GM23338 (cell line): ENCODE measurements around the gene MRPL20. TPM values are rescaled to one million over a fixed set of nuclear protein-coding genes. Genes with fewer than 3 reads are reported as not detected.

Experiments used
- ATAC-seq: fragments of 200-7000 bp; cut with Tn5 transposase; 3 replicates; pipeline ENCODE4 v1.9.1; 2020
- DNase-seq: peaks from one replicate; pipeline ENCODE4 v3.0.0-alpha.2; 2015; ENCODE audit warnings: low spot score
- H2AFZ ChIP-seq: fragments of 200-600 bp; sonication (generic); 2 replicates; pipeline ENCODE4 v1.8.0; 2016; ENCODE audit warnings: antibody characterized with exemption, mild to moderate bottlenecking, moderate library complexity
- H3F3A ChIP-seq: fragments of 200-600 bp; sonication (generic); replicated peaks from 2 replicates; pipeline ENCODE4 v1.8.0; 2017; ENCODE audit warnings: antibody characterized with exemption, mixed run types, low read depth
- H3K27ac ChIP-seq: fragments of 200-600 bp; sonication (generic); 2 replicates; pipeline ENCODE4 v1.6.1; 2016; ENCODE audit warnings: low read depth
- H3K27me3 ChIP-seq: fragments of 200-600 bp; sonication (generic); 2 replicates; pipeline ENCODE4 v1.8.0; 2016; ENCODE audit warnings: mild to moderate bottlenecking, mixed run types, moderate library complexity; ENCODE audit not compliant: insufficient read depth
- H3K36me3 ChIP-seq: fragments of 200-600 bp; sonication (generic); 2 replicates; pipeline ENCODE4 v1.8.0; 2016; ENCODE audit warnings: mild to moderate bottlenecking; ENCODE audit not compliant: insufficient read depth
- H3K4me1 ChIP-seq: fragments of 200-600 bp; sonication (generic); 2 replicates; pipeline ENCODE4 v1.8.0; 2016; ENCODE audit warnings: mild to moderate bottlenecking, moderate library complexity; ENCODE audit not compliant: insufficient read depth
- H3K4me2 ChIP-seq: fragments of 200-600 bp; sonication (generic); 2 replicates; pipeline ENCODE4 v1.7.1; 2017; ENCODE audit warnings: mixed run types
- H3K4me3 ChIP-seq: fragments of 200-600 bp; sonication (generic); 2 replicates; pipeline ENCODE4 v1.6.1; 2016; ENCODE audit warnings: mixed run types
- H3K79me2 ChIP-seq: fragments of 200-600 bp; sonication (generic); replicated peaks from 2 replicates; pipeline ENCODE4 v1.8.0; 2017; ENCODE audit warnings: mild to moderate bottlenecking; ENCODE audit not compliant: insufficient read depth
- H3K9me2 ChIP-seq: fragments of 200-600 bp; sonication (generic); 2 replicates; pipeline ENCODE4 v1.8.0; 2017; ENCODE audit not compliant: insufficient read depth
- H4K20me1 ChIP-seq: fragments of 200-600 bp; sonication (generic); replicated peaks from 2 replicates; pipeline ENCODE4 v1.8.0; 2017; ENCODE audit warnings: mild to moderate bottlenecking; ENCODE audit not compliant: insufficient read depth
- H3K27ac Mint-ChIP-seq: 2 replicates; pipeline ENCODE4 v1.8.0; 2020; ENCODE audit warnings: inconsistent platforms, mild to moderate bottlenecking, moderate library complexity, mixed read lengths
- H3K27me3 Mint-ChIP-seq: 3 replicates; pipeline ENCODE4 v1.8.0; 2022; ENCODE audit warnings: low read depth, mild to moderate bottlenecking, moderate library complexity, mixed read lengths, inconsistent platforms; ENCODE audit not compliant: insufficient read depth, poor library complexity
- H3K36me3 Mint-ChIP-seq: 3 replicates; pipeline ENCODE4 v1.8.0; 2021; ENCODE audit warnings: low read depth, mild to moderate bottlenecking, inconsistent platforms, moderate library complexity, mixed read lengths
- H3K4me1 Mint-ChIP-seq: 3 replicates; pipeline ENCODE4 v1.8.0; 2020; ENCODE audit warnings: mild to moderate bottlenecking, inconsistent platforms, mixed read lengths
- H3K4me3 Mint-ChIP-seq: 3 replicates; pipeline ENCODE4 v1.8.0; 2021; ENCODE audit warnings: moderate library complexity, mild to moderate bottlenecking, inconsistent platforms, mixed read lengths
- H3K9me3 Mint-ChIP-seq: 3 replicates; pipeline ENCODE4 v1.8.0; 2020; ENCODE audit warnings: moderate library complexity, mild to moderate bottlenecking, inconsistent platforms, mixed read lengths
- CREB1 ChIP-seq: fragments of 250-450 bp; sonication (Bioruptor Pico); IDR thresholded peaks from 2 replicates; pipeline ENCODE4 v1.5.0; 2020; ENCODE audit warnings: low read depth, mild to moderate bottlenecking, moderate library complexity
- CTCF ChIP-seq, 2 experiments: fragments of 200-600 bp in 1 of 2; sonication (generic) in 1 of 2; conservative IDR thresholded peaks; 2 replicates each; pipeline versions ENCODE4 v1.5.1 to v1.6.1; 2016 to 2017; ENCODE audit warnings: antibody characterized with exemption in 2 of 2, low read depth in 2 of 2, mild to moderate bottlenecking in 2 of 2, moderate library complexity in 1 of 2
- ETS1 ChIP-seq: IDR thresholded peaks from 2 replicates; pipeline ENCODE4 v1.6.1; 2016; ENCODE audit warnings: antibody characterized with exemption
- EZH2 ChIP-seq: fragments of 200-600 bp; sonication (generic); IDR thresholded peaks from one replicate; pipeline ENCODE4 v1.8.0; 2017; ENCODE audit warnings: antibody characterized with exemption, mild to moderate bottlenecking, low read depth; ENCODE audit not compliant: unreplicated experiment
- JUNB ChIP-seq: IDR thresholded peaks from one replicate; pipeline ENCODE4 v1.6.1; 2016; ENCODE audit warnings: antibody characterized with exemption; ENCODE audit not compliant: unreplicated experiment
- POLR2AphosphoS5 ChIP-seq: IDR thresholded peaks from 2 replicates; pipeline ENCODE4 v1.6.1; 2016; ENCODE audit warnings: antibody characterized with exemption, low read depth
- STAT1 ChIP-seq: IDR thresholded peaks from one replicate; pipeline ENCODE4 v1.6.1; 2016; ENCODE audit warnings: antibody characterized with exemption; ENCODE audit not compliant: unreplicated experiment
- polyA plus RNA-seq: library from polyadenylated mRNA; unstranded; fragments of >200 nt; fragmentation: Nextera tagmentation; extraction: Ambion mirVana; gene quantifications from 2 replicates; pipeline ENCODE4 v1.2.1, GENCODE V29; 2016
- total RNA-seq: library from RNA; depleted of rRNA; stranded (reverse); fragments of >200 nt; shearing (Covaris generic); gene quantifications from 2 replicates; pipeline ENCODE4 v1.2.3, GENCODE V29; 2014

MRPL20 gene
- total and polyA plus RNA-seq, 2 experiments from 2014 or later: 173 to 319 TPM

GRCh38 chr1:1371746-1372711 lies 35.1 kb downstream of the MRPL20 start:
- Histone ChIP-seq H4K20me1 (peaks cover 12% of the 10 kb centered on the region), H3K4me1 (peaks cover 9% of the 10 kb centered on the region), H3K27me3 (no peaks in the 10 kb centered on the region), H2AFZ (no peak overlapping the region), H3K9me2 (no peaks in the 10 kb centered on the region), H3K36me3 (no peaks in the 10 kb centered on the region), H3K4me3 (no peak overlapping the region), H3K27ac (peak overlapping the region; percentile 83; the same call in 1 of the 2 replicates), H3K79me2 (peaks cover 21% of the 10 kb centered on the region), H3F3A (peaks cover 22% of the 10 kb centered on the region), H3K4me2 (peak overlapping the region; percentile 38; the same call in 1 of the 2 replicates)
- H3K9me3 Mint-ChIP-seq: no peaks in the 10 kb centered on the region; the same call in 1 of the 3 replicates
- H3K27me3 Mint-ChIP-seq: peaks cover 11% of the 10 kb centered on the region
- peak; percentile 63 for ATAC-seq
- peak; percentile 86 for DNase-seq
- H3K4me1 Mint-ChIP-seq: peaks cover 7% of the 10 kb centered on the region
- H3K36me3 Mint-ChIP-seq: peaks cover 9% of the 10 kb centered on the region; the same call in 2 of the 3 replicates
- H3K4me3 Mint-ChIP-seq: peak overlapping the region; percentile 52; the same call in 2 of the 3 replicates
- TF ChIP-seq EZH2 (no peak), CTCF (conservative IDR thresholded peaks at IDR 0.05; ENCODE audit: low read depth in 2 of 2) (peak; percentile 74 to 87)
- H3K27ac Mint-ChIP-seq: no peak overlapping the region

- no peak for ATAC-seq
- peaks cover 23% of the 10 kb centered on the region for H3F3A ChIP-seq
- H2AFZ ChIP-seq: no peak overlapping the region
- H3K4me1 ChIP-seq: peaks cover 6% of the 10 kb centered on the region; the same call in 1 of the 2 replicates
- H3K27ac ChIP-seq: no peak overlapping the region
- Mint-ChIP-seq H3K4me1 (peaks cover 4% of the 10 kb centered on the region), H3K36me3 (peaks cover 9% of the 10 kb centered on the region; the same call in 2 of the 3 replicates), H3K4me3 (no peak overlapping the region), H3K27me3 (peaks cover 11% of the 10 kb centered on the region), H3K9me3 (no peaks in the 10 kb centered on the region; the same call in 1 of the 3 replicates), H3K27ac (no peak overlapping the region)
- H3K27me3 ChIP-seq: no peaks in the 10 kb centered on the region
- no peak overlapping the region for H3K4me2 ChIP-seq
- no peaks in the 10 kb centered on the region for H3K36me3 ChIP-seq
- TF ChIP-seq STAT1 (no peak), JUNB (no peak), POLR2AphosphoS5 (no peak), CREB1 (CRISPR knock-in tag) (no peak)
- peaks cover 21% of the 10 kb centered on the region for H3K79me2 ChIP-seq
- H3K9me2 ChIP-seq: no peaks in the 10 kb centered on the region
- H3K4me3 ChIP-seq: no peak overlapping the region
- peaks cover 12% of the 10 kb centered on the region for H4K20me1 ChIP-seq
- no peak for DNase-seq
These were observed 35.7 kb downstream of the MRPL20 start for GRCh38 chr1:1371364-1371745.

- H3K79me2 ChIP-seq: peaks cover 21% of the 10 kb centered on the region
- H3K4me1 ChIP-seq: peaks cover 4% of the 10 kb centered on the region; the same call in 1 of the 2 replicates
- no peak overlapping the region for H3K27ac Mint-ChIP-seq
- no peak overlapping the region for H3K27ac ChIP-seq
- H3K9me3 Mint-ChIP-seq: no peaks in the 10 kb centered on the region; the same call in 1 of the 3 replicates
- peaks cover 22% of the 10 kb centered on the region for H3F3A ChIP-seq
- no peak for ATAC-seq
- peaks cover 3% of the 10 kb centered on the region; the same call in 2 of the 3 replicates for H3K4me1 Mint-ChIP-seq
- H3K9me2 ChIP-seq: no peaks in the 10 kb centered on the region
- H3K27me3 Mint-ChIP-seq: peaks cover 8% of the 10 kb centered on the region
- H3K36me3 Mint-ChIP-seq: peaks cover 9% of the 10 kb centered on the region; the same call in 2 of the 3 replicates
- no peak overlapping the region for H3K4me3 ChIP-seq
- DNase-seq: no peak
- H2AFZ ChIP-seq: no peak overlapping the region
- H3K36me3 ChIP-seq: no peaks in the 10 kb centered on the region
- H4K20me1 ChIP-seq: peaks cover 12% of the 10 kb centered on the region
- H3K4me3 Mint-ChIP-seq: no peak overlapping the region
- no peak overlapping the region for H3K4me2 ChIP-seq
- no peaks in the 10 kb centered on the region for H3K27me3 ChIP-seq
- no peak for TF ChIP-seq ETS1
These were observed 36.3 kb downstream of the MRPL20 start for GRCh38 chr1:1370771-1371300.
